Omental fat pad (tissue), 4 donors: ENCODE measurements around the gene TMEM178A. TPM values are rescaled to one million over a fixed set of nuclear protein-coding genes. Genes with fewer than 3 reads are reported as not detected.

Experiments
- ATAC-seq: fragments of 150-250 bp; one replicate; pipeline ENCODE4 v1.9.1; 2016; ENCODE audit warnings: mild to moderate bottlenecking, moderate library complexity; ENCODE audit not compliant: low FRiP score
- DNase-seq: peaks from one replicate; pipeline ENCODE4 v3.0.0-alpha.2; 2019; ENCODE audit warnings: low spot score
- CTCF ChIP-seq, 3 donors: fragments of 450-650 bp; IDR thresholded peaks; one replicate each; pipeline ENCODE4 v1.5.1; 2016 to 2017; ENCODE audit warnings: antibody characterized with exemption in 3 of 3, mild to moderate bottlenecking in 3 of 3, moderate library complexity in 2 of 3
- total RNA-seq, 4 donors: library from RNA; depleted of rRNA; stranded (reverse); fragments of >200 nt; gene quantifications; one replicate each; pipeline ENCODE4 v1.1.0, GENCODE V29; 2016

Gene TMEM178A
- total RNA-seq, 4 donors from 2014 or later: 1.6 to 2.0 (median 1.8) TPM

- DNase-seq: no peak
- no peak for ATAC-seq
- TF ChIP-seq CTCF (IDR thresholded peaks at IDR 0.05): no peak
Measured at GRCh38 chr2:39706945-39707344, 41.2 kb downstream of the TMEM178A start.

GRCh38 chr2:39708003-39708402 is 42.3 kb downstream of the TMEM178A start:
- no peak for ATAC-seq
- DNase-seq: no peak
- TF ChIP-seq CTCF (IDR thresholded peaks at IDR 0.05): no peak

GRCh38 chr2:39710807-39711206 is 45.1 kb downstream of the TMEM178A start:
- TF ChIP-seq CTCF (IDR thresholded peaks at IDR 0.05): no peak
- no peak for ATAC-seq
- no peak for DNase-seq

GRCh38 chr2:39712953-39713352 is 47.2 kb downstream of the TMEM178A start:
- TF ChIP-seq CTCF (IDR thresholded peaks at IDR 0.05): no peak
- ATAC-seq: no peak
- DNase-seq: no peak

GRCh38 chr2:39715095-39715494 is 49.4 kb downstream of the TMEM178A start:
- no peak for TF ChIP-seq CTCF (IDR thresholded peaks at IDR 0.05)
- DNase-seq (no peak), ATAC-seq (no peak)

- DNase-seq (no peak), ATAC-seq (no peak)
- no peak for TF ChIP-seq CTCF (IDR thresholded peaks at IDR 0.05)
Measured at GRCh38 chr2:39715822-39716221, 50.1 kb downstream of the TMEM178A start.

- ATAC-seq (no peak), DNase-seq (no peak)
- TF ChIP-seq CTCF (IDR thresholded peaks at IDR 0.05): no peak
Measured at GRCh38 chr2:39717067-39717466, 51.4 kb downstream of the TMEM178A start.
